SK-N-SH (cell line): ENCODE data around the gene TMEM115. TPM values are rescaled to one million over a fixed set of nuclear protein-coding genes. Genes with fewer than 3 reads are reported as not detected.

ENCODE experiments used
- CTCF ChIA-PET: fragments of 300-600, 350-600 bp; formaldehyde crosslinking; extraction: SDS; loops from one replicate; lab custom pipeline; 2021; lab: Yijun Ruan, JAX
- POLR2A ChIA-PET: fragments of 350-600 bp; sonication (Branson Sonifier 250); formaldehyde crosslinking; extraction: SDS; loops from one replicate; lab custom pipeline; 2020; ENCODE audit warnings: antibody characterized with exemption, inconsistent platforms; lab: Yijun Ruan, JAX
- DNase-seq: peaks from one replicate; pipeline ENCODE4 v3.0.0; 2012
- H2AFZ ChIP-seq: fragments of 200-600 bp; sonication (generic); 2 replicates; pipeline ENCODE4 v1.8.1; 2016; ENCODE audit warnings: antibody characterized with exemption, mild to moderate bottlenecking, low read depth
- H3F3A ChIP-seq: fragments of 200-600 bp; sonication (generic); replicated peaks from 2 replicates; pipeline ENCODE3; 2016; ENCODE audit warnings: antibody characterized with exemption, mild to moderate bottlenecking; ENCODE audit not compliant: insufficient read depth
- H3K27ac ChIP-seq, 2 experiments: fragments of 200-500 bp in 1 of 2; fragments of 200-600 bp in 1 of 2; sonication (Bioruptor generic) in 1 of 2; sonication (generic), shearing (Covaris generic) in 1 of 2; 2 replicates each; pipeline versions ENCODE4 v1.5.1 to v1.6.1; 2014 to 2016; ENCODE audit warnings: low read depth in 2 of 2, inconsistent platforms in 1 of 2, low read length in 1 of 2, mild to moderate bottlenecking in 1 of 2, mixed read lengths in 1 of 2
- H3K27me3 ChIP-seq: fragments of 200-600 bp; sonication (generic), shearing (Covaris generic); 2 replicates; pipeline ENCODE4 v1.6.1; 2016; ENCODE audit warnings: mixed run types; ENCODE audit not compliant: insufficient read depth
- H3K36me3 ChIP-seq, 2 experiments: fragments of 200-500 bp in 1 of 2; fragments of 200-600 bp in 1 of 2; sonication (Bioruptor generic) in 1 of 2; sonication (generic) in 1 of 2; replicated peaks in 1 of 2; 2 replicates each; pipeline versions ENCODE3 to v1.5.1; 2014 to 2016; ENCODE audit warnings: low read length in 1 of 2, mild to moderate bottlenecking in 1 of 2; ENCODE audit not compliant: insufficient read depth in 2 of 2, control insufficient read depth in 1 of 2
- H3K4me1 ChIP-seq, 2 experiments: fragments of 200-500 bp in 1 of 2; fragments of 200-600 bp in 1 of 2; sonication (Bioruptor generic) in 1 of 2; sonication (generic), shearing (Covaris generic) in 1 of 2; 2 replicates each; pipeline versions ENCODE4 v1.5.1 to v1.6.1; 2014 to 2016; ENCODE audit warnings: low read depth in 1 of 2, low read length in 1 of 2, mixed run types in 1 of 2; ENCODE audit not compliant: insufficient read depth in 2 of 2, control insufficient read depth in 1 of 2
- H3K4me2 ChIP-seq: fragments of 200-600 bp; sonication (generic), shearing (Covaris generic); 2 replicates; pipeline ENCODE4 v1.6.1; 2017; ENCODE audit warnings: mixed run types
- H3K4me3 ChIP-seq, 2 experiments: fragments of 200-500 bp in 1 of 2; fragments of 200-600 bp in 1 of 2; sonication (Bioruptor generic) in 1 of 2; sonication (generic), shearing (Covaris generic) in 1 of 2; 2 replicates each; pipeline versions ENCODE4 v1.5.1 to v1.8.1; 2014 to 2016; ENCODE audit warnings: low read depth in 2 of 2, inconsistent platforms in 1 of 2, low read length in 1 of 2, mild to moderate bottlenecking in 1 of 2, mixed read lengths in 1 of 2, moderate library complexity in 1 of 2
- H3K79me2 ChIP-seq: fragments of 200-600 bp; sonication (generic); 2 replicates; pipeline ENCODE4 v1.8.1; 2017; ENCODE audit warnings: mild to moderate bottlenecking; ENCODE audit not compliant: insufficient read depth
- H3K9ac ChIP-seq: fragments of 200-600 bp; sonication (generic); 2 replicates; pipeline ENCODE4 v1.6.1; 2017; ENCODE audit warnings: mixed run types
- H3K9me2 ChIP-seq: fragments of 200-600 bp; sonication (generic); 2 replicates; pipeline ENCODE4 v1.6.1; 2017; ENCODE audit warnings: mixed run types
- H3K9me3 ChIP-seq: fragments of 200-600 bp; sonication (generic); 2 replicates; pipeline ENCODE4 v1.6.1; 2017; ENCODE audit warnings: mixed run types, mild to moderate bottlenecking, moderate library complexity
- H4K20me1 ChIP-seq: fragments of 200-600 bp; sonication (generic); 2 replicates; pipeline ENCODE4 v1.6.1; 2017; ENCODE audit warnings: mild to moderate bottlenecking, mixed run types; ENCODE audit not compliant: insufficient read depth
- CHD2 ChIP-seq: fragments of 150-350 bp; IDR thresholded peaks from 2 replicates; pipeline ENCODE4 v1.6.1; 2018; ENCODE audit warnings: low read length; ENCODE audit not compliant: partially characterized antibody
- CTCF ChIP-seq: fragments of 200-600 bp; sonication (generic); IDR thresholded peaks from 2 replicates; pipeline ENCODE4 v1.6.1; 2017; ENCODE audit warnings: antibody characterized with exemption, mild to moderate bottlenecking, moderate library complexity
- ELF1 ChIP-seq: IDR thresholded peaks from 2 replicates; pipeline ENCODE4 v1.4.0; 2012
- EZH2phosphoT487 ChIP-seq: fragments of 200-600 bp; sonication (generic); IDR thresholded peaks from 2 replicates; pipeline ENCODE4 v1.6.1; 2017; ENCODE audit warnings: low read depth, mixed run types, mild to moderate bottlenecking, antibody characterized with exemption, moderate library complexity, borderline replicate concordance
- FOXM1 ChIP-seq: IDR thresholded peaks from 2 replicates; pipeline ENCODE4 v1.4.0; 2012; ENCODE audit warnings: low read depth, mild to moderate bottlenecking
- GABPA ChIP-seq: IDR thresholded peaks from 2 replicates; pipeline ENCODE4 v1.4.0; 2012; ENCODE audit warnings: low read depth, mild to moderate bottlenecking
- IRF3 ChIP-seq: fragments of 150-350 bp; IDR thresholded peaks from 2 replicates; pipeline ENCODE4 v1.6.1; 2016; ENCODE audit warnings: mild to moderate bottlenecking, low read depth, low read length
- MAX ChIP-seq: IDR thresholded peaks from 2 replicates; pipeline ENCODE4 v1.4.0; 2012; ENCODE audit warnings: low read depth
- MEF2A ChIP-seq: IDR thresholded peaks from 2 replicates; pipeline ENCODE4 v1.4.0; 2012; ENCODE audit warnings: low read depth, borderline replicate concordance
- MXI1 ChIP-seq: IDR thresholded peaks from 2 replicates; pipeline ENCODE4 v1.6.1; 2012; ENCODE audit warnings: mild to moderate bottlenecking, low read depth, low read length, improper control_type of control experiment
- NFIC ChIP-seq: IDR thresholded peaks from 2 replicates; pipeline ENCODE4 v1.4.0; 2012; ENCODE audit warnings: borderline replicate concordance
- RCOR1 ChIP-seq: fragments of 150-350 bp; IDR thresholded peaks from 2 replicates; pipeline ENCODE4 v1.6.1; 2017; ENCODE audit warnings: antibody characterized with exemption, low read length
- RXRA ChIP-seq: IDR thresholded peaks from 2 replicates; pipeline ENCODE4 v1.4.0; 2012; ENCODE audit warnings: low read depth, mild to moderate bottlenecking, borderline replicate concordance
- SIN3A ChIP-seq: IDR thresholded peaks from 2 replicates; pipeline ENCODE4 v1.6.1; 2012; ENCODE audit warnings: low read depth, mild to moderate bottlenecking, low read length, moderate library complexity, borderline replicate concordance
- TEAD4 ChIP-seq: IDR thresholded peaks from 2 replicates; pipeline ENCODE4 v1.4.0; 2012; ENCODE audit warnings: mild to moderate bottlenecking, borderline replicate concordance; ENCODE audit not compliant: insufficient read depth
- USF2 ChIP-seq: fragments of 150-350 bp; IDR thresholded peaks from 2 replicates; pipeline ENCODE4 v1.6.1; 2017; ENCODE audit warnings: antibody characterized with exemption, low read length, low read depth, borderline replicate concordance
- YY1 ChIP-seq: IDR thresholded peaks from 2 replicates; pipeline ENCODE4 v1.4.0; 2012; ENCODE audit warnings: low read depth, mild to moderate bottlenecking
- WGBS: methylation state at CpG from one replicate; pipeline ENCODE4 v1.1.6; 2017; ENCODE audit warnings: low lambda C conversion rate; 5-methylcytosine and 5-hydroxymethylcytosine counted together
- polyA plus RNA-seq, 3 experiments: library from polyadenylated mRNA; depleted of rRNA; stranded (reverse); fragments of >200 nt; gene quantifications; 2 replicates each; pipeline ENCODE4 v1.2.3, GENCODE V29; 2012

Gene TMEM115
- polyA plus RNA-seq, 1 of the 3 experiments (the other 2 are of a cell fraction): 47.8 TPM

GRCh38 chr3:50369012-50369670 is 9.8 kb upstream of the TMEM115 start:
- Histone ChIP-seq H3K9me2 (no peaks in the 10 kb centered on the region), H3K4me3 (no peak overlapping the region), H3K36me3 (no peaks in the 10 kb centered on the region), H3K4me1 (peaks cover 0 to 64% of the 10 kb centered on the region in 2 experiments; a peak in 2 of 4 replicates), H3K9ac (no peak overlapping the region), H4K20me1 (no peaks in the 10 kb centered on the region), H2AFZ (no peak overlapping the region), H3K79me2 (no peaks in the 10 kb centered on the region), H3K9me3 (no peaks in the 10 kb centered on the region), H3K27ac (peak overlapping the region in 1 of 2 experiments; percentile 56; a peak in 2 of 4 replicates), H3K4me2 (no peak overlapping the region), H3F3A (no peaks in the 10 kb centered on the region), H3K27me3 (no peaks in the 10 kb centered on the region)
- WGBS: 56% methylated on average over 6 of the region's 9 CpGs
- CTCF ChIA-PET: interaction anchor here (0.7 to 5.8 kb wide), 13 partner anchors 8 to 173 kb away, joined by 3 to 70 read pairs (median 6); no protein-coding TSS in a partner anchor
- DNase-seq: no peak
- TF ChIP-seq FOXM1 (no peak), IRF3 (no peak), SIN3A (no peak), MAX (no peak), RXRA (no peak), CHD2 (no peak), GABPA (no peak), MEF2A (no peak), NFIC (no peak), EZH2phosphoT487 (no peak), USF2 (no peak), ELF1 (no peak), CTCF (no peak), YY1 (no peak), MXI1 (no peak), RCOR1 (no peak), TEAD4 (no peak)
- POLR2A ChIA-PET: interaction anchor here (1.3 to 4.6 kb wide), 7 partner anchors 8 to 42 kb away, joined by 3 to 28 read pairs (median 7); partner anchors contain the start of genes CYB561D2, NPRL2 and TMEM115
